Gastrocnemius medialis (tissue), 4 donors: ENCODE results near the gene HOXA9. TPM values are rescaled to one million over a fixed set of nuclear protein-coding genes. Genes with fewer than 3 reads are reported as not detected.
A peak's percentile ranks its signal among the peaks of the same experiment; 100 is the strongest.

Experiments
- ATAC-seq, 2 donors: fragments of 150-250 bp; one replicate each; pipeline ENCODE4 v1.9.1; 2016
- DNase-seq, 2 donors: peaks; one replicate each; pipeline ENCODE4 v3.0.0-alpha.2; 2019
- H3K27ac ChIP-seq, 4 donors: fragments of 200-600 bp; sonication (generic); 1 replicate in 1 of 4; 2 replicates in 3 of 4; pipeline ENCODE4 v1.5.1; 2016 to 2018; ENCODE audit warnings: mild to moderate bottlenecking in 2 of 4, moderate library complexity in 1 of 4
- H3K27me3 ChIP-seq, 3 donors: fragments of 200-600 bp; sonication (generic) in 2 of 3; 1 replicate in 1 of 3; 2 replicates in 2 of 3; pipeline versions ENCODE4 v1.5.1 to v1.6.0; 2016 to 2019; ENCODE audit warnings: mild to moderate bottlenecking in 1 of 3, moderate library complexity in 1 of 3
- H3K36me3 ChIP-seq, 2 donors: fragments of 200-600 bp; sonication (generic) in 1 of 2; one replicate each; pipeline ENCODE4 v1.5.1; 2017 to 2018
- H3K4me1 ChIP-seq, 2 donors: fragments of 200-600 bp; sonication (generic) in 1 of 2; one replicate each; pipeline ENCODE4 v1.5.1; 2016 to 2017; ENCODE audit warnings: mild to moderate bottlenecking in 2 of 2
- H3K4me3 ChIP-seq, 4 donors: fragments of 200-600 bp; sonication (generic) in 3 of 4; 1 replicate in 1 of 4; 2 replicates in 3 of 4; pipeline ENCODE4 v1.5.1; 2016 to 2019; ENCODE audit warnings: mild to moderate bottlenecking in 2 of 4
- H3K9me3 ChIP-seq, 3 donors: fragments of 200-600 bp; sonication (generic) in 2 of 3; 1 replicate in 1 of 3; 2 replicates in 2 of 3; pipeline ENCODE4 v1.5.1; 2016 to 2019
- CTCF ChIP-seq, 5 experiments: fragments of 450-650 bp in 3 of 5; fragments of 200-600 bp in 2 of 5; sonication (generic) in 2 of 5; IDR thresholded peaks in 4 of 5; conservative IDR thresholded peaks in 1 of 5; 1 replicate in 4 of 5; 2 replicates in 1 of 5; pipeline ENCODE4 v1.5.1; 2016 to 2019; ENCODE audit warnings: antibody characterized with exemption in 5 of 5, mild to moderate bottlenecking in 3 of 5, moderate library complexity in 3 of 5
- POLR2A ChIP-seq, 2 donors: fragments of 450-650 bp; IDR thresholded peaks; one replicate each; pipeline ENCODE4 v1.6.1; 2017; ENCODE audit warnings: antibody characterized with exemption in 2 of 2, mild to moderate bottlenecking in 2 of 2, moderate library complexity in 2 of 2
- in situ Hi-C, 4 donors: fragments of 200-750 bp; cut with MboI; loops; one replicate each; pipeline versions ENCODE4 v1.15.0 to v1.8.0; 2017; ENCODE audit warnings: low sequenced_read_pairs in 4 of 4
- intact Hi-C: fragments of 100-400 bp; cut with DNase I; formaldehyde crosslinking; loops from one replicate; pipeline ENCODE4 v1.15.1; 2023; ENCODE audit warnings: low total_unique reads
- total RNA-seq, 4 donors: library from RNA; depleted of rRNA; stranded (reverse); fragments of >200 nt; gene quantifications; one replicate each; pipeline versions ENCODE4 v1.1.0 to v1.2.3, GENCODE V29; 2016

The HOXA9 gene
- total RNA-seq, 4 donors from 2014 or later: 18.9 to 30.3 (median 19.5) TPM

- in situ Hi-C loops: loop anchor here in 2 of 4 donors (5.0 to 10.0 kb wide), 3 partner anchors 288 to 778 kb away; no protein-coding TSS in a partner anchor
- H3K27ac ChIP-seq: peak overlapping the region; percentile 79 to 94 (median 88)
- ATAC-seq: no peak
These were observed 22.7 kb downstream of the HOXA9 start for GRCh38 chr7:27142580-27143022.

GRCh38 chr7:27141923-27142579, 23.3 kb downstream of the HOXA9 start:
- TF ChIP-seq POLR2A (IDR thresholded peaks at IDR 0.05) (no peak), CTCF (IDR thresholded peaks at IDR 0.05 in 4 of 5, conservative IDR thresholded peaks at IDR 0.05 in 1 of 5) (peak in 1 of 5 experiments; percentile 1)
- H3K4me3 ChIP-seq: peak overlapping the region; percentile 56 to 68 (median 62)
- no peak for DNase-seq
- intact Hi-C loops (no loop called here), in situ Hi-C loops (loop anchor here in 2 of 4 donors (5.0 to 10.0 kb wide), 3 partner anchors 287 to 777 kb away; no protein-coding TSS in a partner anchor)
- no peaks in the 10 kb centered on the region for H3K27me3 ChIP-seq
- no peaks in the 10 kb centered on the region for H3K9me3 ChIP-seq
- H3K36me3 ChIP-seq: peaks cover 0 to 20% of the 10 kb centered on the region in 2 donors
- peaks cover 17 to 22% of the 10 kb centered on the region in 2 donors for H3K4me1 ChIP-seq
- no peak for ATAC-seq
- peak overlapping the region; percentile 79 to 94 (median 88) for H3K27ac ChIP-seq

More at GRCh38 chr7:27142580-27143022, 22.7 kb downstream of the HOXA9 start:
- Histone ChIP-seq H3K36me3 (peaks cover 0 to 20% of the 10 kb centered on the region in 2 donors), H3K9me3 (no peaks in the 10 kb centered on the region), H3K27me3 (no peaks in the 10 kb centered on the region), H3K4me3 (peak overlapping the region; percentile 56 to 68 (median 62)), H3K4me1 (peaks cover 20 to 22% of the 10 kb centered on the region in 2 donors)
- TF ChIP-seq CTCF (IDR thresholded peaks at IDR 0.05 in 4 of 5, conservative IDR thresholded peaks at IDR 0.05 in 1 of 5): no peak
- TF ChIP-seq POLR2A (IDR thresholded peaks at IDR 0.05): no peak
- DNase-seq: no peak
- intact Hi-C loops: no loop called here

DNA sequence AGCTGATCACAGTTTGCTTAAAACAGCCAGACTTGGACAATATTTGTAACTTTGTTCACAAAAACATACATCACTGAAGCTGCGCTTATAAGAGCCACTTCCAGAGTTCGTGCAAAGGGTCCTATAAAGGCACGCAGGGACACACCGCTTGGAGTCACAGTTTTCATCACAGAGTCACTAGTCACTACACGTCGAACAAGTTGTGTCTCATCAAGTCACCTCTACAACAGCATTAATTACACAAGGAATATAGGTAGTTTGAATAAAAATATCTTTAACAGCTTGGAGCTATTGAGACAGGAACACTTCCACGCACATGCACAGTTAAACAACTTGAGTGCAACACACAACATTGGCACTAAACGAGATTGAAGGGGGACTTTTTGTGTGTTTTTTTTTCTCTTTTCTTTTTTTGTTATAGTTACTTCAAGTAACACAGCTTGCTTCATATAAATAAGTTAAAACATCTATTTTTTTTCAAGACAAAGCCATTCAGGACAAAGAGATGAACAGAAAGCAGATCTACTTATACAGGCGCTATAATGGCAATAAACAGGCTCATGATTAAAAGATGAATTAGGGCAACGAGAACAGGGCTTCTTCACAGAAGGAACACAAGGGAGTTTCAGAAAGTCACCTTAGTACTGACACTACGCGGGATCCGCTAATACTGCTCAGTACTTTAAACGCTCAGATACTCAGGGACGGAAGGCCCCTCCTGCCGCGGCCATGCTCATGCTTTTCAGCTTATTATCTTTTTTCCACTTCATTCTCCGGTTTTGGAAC, 24.0 kb downstream of the HOXA9 start:
- Histone ChIP-seq H3K27ac (peak overlapping the region; percentile 79 to 94 (median 88)), H3K9me3 (no peaks in the 10 kb centered on the region), H3K36me3 (peaks cover 0 to 20% of the 10 kb centered on the region in 2 donors), H3K4me3 (peak overlapping the region in 3 of 4 donors; percentile 56 to 68 (median 63)), H3K4me1 (peaks cover 15 to 22% of the 10 kb centered on the region in 2 donors), H3K27me3 (no peaks in the 10 kb centered on the region)
- in situ Hi-C loops: loop anchor here in 2 of 4 donors (5.0 to 10.0 kb wide), 3 partner anchors 287 to 777 kb away; no protein-coding TSS in a partner anchor
- intact Hi-C loops: no loop called here
- ATAC-seq (no peak), DNase-seq (no peak)
- TF ChIP-seq CTCF (IDR thresholded peaks at IDR 0.05 in 4 of 5, conservative IDR thresholded peaks at IDR 0.05 in 1 of 5) (no peak), POLR2A (IDR thresholded peaks at IDR 0.05) (no peak)

GRCh38 chr7:27140126-27140857, 25.0 kb downstream of the HOXA9 start:
- DNase-seq (no peak), ATAC-seq (no peak)
- H3K9me3 ChIP-seq: no peaks in the 10 kb centered on the region
- in situ Hi-C loops: loop anchor here in 2 of 4 donors (5.0 to 10.0 kb wide), 3 partner anchors 285 to 775 kb away; no protein-coding TSS in a partner anchor
- H3K4me3 ChIP-seq: no peak overlapping the region
- H3K36me3 ChIP-seq: peaks cover 0 to 15% of the 10 kb centered on the region in 2 donors
- intact Hi-C loops: no loop called here
- no peaks in the 10 kb centered on the region for H3K27me3 ChIP-seq
- H3K27ac ChIP-seq: no peak overlapping the region
- H3K4me1 ChIP-seq: peaks cover 23 to 24% of the 10 kb centered on the region in 2 donors
- TF ChIP-seq POLR2A (IDR thresholded peaks at IDR 0.05) (no peak), CTCF (IDR thresholded peaks at IDR 0.05 in 4 of 5, conservative IDR thresholded peaks at IDR 0.05 in 1 of 5) (no peak)
